Stomach (tissue), 9 donors: ENCODE results near the gene ILF3. TPM values are rescaled to one million over a fixed set of nuclear protein-coding genes. Genes with fewer than 3 reads are reported as not detected.

Experiments
- DNase-seq, 2 donors: peaks; one replicate each; pipeline versions ENCODE4 v3.0.0 to v3.0.0-alpha.2; 2013 to 2019
- H3K27ac ChIP-seq, 5 donors: fragments of 200-600 bp in 4 of 5; sonication (generic) in 4 of 5; one replicate each; pipeline ENCODE4 v1.5.1; 2013 to 2019; ENCODE audit warnings: mild to moderate bottlenecking in 1 of 5, moderate library complexity in 1 of 5
- H3K27me3 ChIP-seq, 3 donors: fragments of 200-600 bp; sonication (generic); one replicate each; pipeline ENCODE4 v1.5.1; 2017 to 2019; ENCODE audit warnings: mixed run types in 1 of 3
- H3K36me3 ChIP-seq, 4 donors: fragments of 200-600 bp; sonication (generic); 1 replicate in 3 of 4; 2 replicates in 1 of 4; pipeline ENCODE4 v1.5.1; 2016 to 2019
- H3K4me1 ChIP-seq, 4 donors: fragments of 200-600 bp; sonication (generic); one replicate each; pipeline ENCODE4 v1.5.1; 2016 to 2019
- H3K4me3 ChIP-seq, 4 donors: fragments of 200-600 bp; sonication (generic) in 3 of 4; one replicate each; pipeline ENCODE4 v1.5.1; 2016 to 2019; ENCODE audit warnings: mild to moderate bottlenecking in 1 of 4
- H3K9me3 ChIP-seq, 4 donors: fragments of 200-600 bp; sonication (generic); one replicate each; pipeline ENCODE4 v1.5.1; 2016 to 2019
- CTCF ChIP-seq, 7 experiments: fragments of 450-650 bp in 4 of 7; fragments of 200-600 bp in 3 of 7; sonication (generic) in 3 of 7; IDR thresholded peaks; one replicate each; pipeline ENCODE4 v1.5.1; 2016 to 2019; ENCODE audit warnings: antibody characterized with exemption in 7 of 7, control low read depth in 2 of 7, mild to moderate bottlenecking in 1 of 7
- EP300 ChIP-seq: sonication (generic); formaldehyde crosslinking; IDR thresholded peaks from one replicate; pipeline ENCODE4 v1.6.1; 2017; ENCODE audit warnings: antibody characterized with exemption
- POLR2A ChIP-seq, 4 donors: fragments of 450-650 bp; IDR thresholded peaks; one replicate each; pipeline ENCODE4 v1.6.1; 2016; ENCODE audit warnings: antibody characterized with exemption in 4 of 4, control low read depth in 2 of 4, mild to moderate bottlenecking in 1 of 4, moderate library complexity in 1 of 4
- POLR2AphosphoS5 ChIP-seq, 3 donors: sonication (generic); formaldehyde crosslinking; IDR thresholded peaks; one replicate each; pipeline ENCODE4 v1.6.1; 2016; ENCODE audit warnings: antibody characterized with exemption in 3 of 3
- WGBS, 5 donors: extraction: QIAGEN DNeasy Blood & Tissue Kit in 3 of 5; methylation state at CpG; one replicate each; pipeline versions ENCODE4 v1.1.5 to v1.1.7; 2013 to 2018; 5-methylcytosine and 5-hydroxymethylcytosine counted together
- intact Hi-C: fragments of 100-400 bp; cut with DNase I; formaldehyde crosslinking; loops from one replicate; pipeline ENCODE4 v1.15.1; 2023; ENCODE audit warnings: low total_unique reads
- polyA plus RNA-seq, 3 donors: library from polyadenylated mRNA; stranded (reverse); fragments of 200-250 nt; gene quantifications; one replicate each; pipeline ENCODE4 v1.2.3, GENCODE V29; 2013
- total RNA-seq, 5 donors: library from RNA; depleted of rRNA; stranded (reverse); fragments of >200 nt; gene quantifications; one replicate each; pipeline versions ENCODE4 v1.1.0 to v1.2.3, GENCODE V29; 2014 to 2016
- donor health status: healthy with polysubstance abuse.
- donor health status: Bipolar disorder and iron deficiency.
- donor health status: healthy.

The ILF3 gene
- total and polyA plus RNA-seq, 8 donors, result 33.5 to 381 (median 90.4) TPM

DNA sequence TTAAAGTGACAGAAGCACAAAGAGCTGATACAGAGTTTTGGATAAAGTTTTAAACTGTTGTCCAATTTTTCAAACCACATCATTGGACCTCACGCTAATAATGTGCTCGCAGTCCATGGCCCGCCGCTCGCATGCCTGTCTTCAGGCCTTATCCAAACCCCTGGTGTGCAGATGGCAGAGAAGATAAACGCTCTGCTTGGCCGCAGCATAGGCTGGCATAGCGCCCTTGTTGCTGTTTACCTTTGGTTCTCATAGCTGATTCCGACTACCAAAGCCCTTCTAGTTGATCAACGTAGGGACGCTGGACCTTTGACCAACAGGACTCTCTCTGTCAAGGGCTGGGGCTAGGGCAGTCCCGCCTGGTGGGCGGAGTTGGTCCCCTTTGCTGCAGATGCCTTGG, 23.6 kb downstream of the ILF3 start:
- peak in 1 of 2 donors; percentile 82 for DNase-seq
- peaks cover 0 to 20% (median 5%) of the 10 kb centered on the region in 4 donors for H3K4me1 ChIP-seq
- intact Hi-C loops, result no loop called here
- H3K27me3 ChIP-seq, result no peaks in the 10 kb centered on the region
- H3K9me3 ChIP-seq, result no peaks in the 10 kb centered on the region
- no peak overlapping the region for H3K4me3 ChIP-seq
- peak overlapping the region in 1 of 5 donors; percentile 7 for H3K27ac ChIP-seq
- TF ChIP-seq POLR2A (IDR thresholded peaks at IDR 0.05) (no peak), POLR2AphosphoS5 (IDR thresholded peaks at IDR 0.05) (peak in 1 of 3 donors; percentile 22), CTCF (IDR thresholded peaks at IDR 0.05) (no peak)
- peaks cover 73 to 98% (median 92%) of the 10 kb centered on the region in 4 donors for H3K36me3 ChIP-seq
- WGBS, 5 donors, result 30 to 66% (median 56%) methylated on average over 10 to 13 of the region's 13 CpGs

- Histone ChIP-seq H3K9me3 (no peaks in the 10 kb centered on the region), H3K36me3 (peaks cover 79 to 98% (median 92%) of the 10 kb centered on the region in 4 donors), H3K4me1 (peaks cover 0 to 12% (median 5%) of the 10 kb centered on the region in 4 donors), H3K27me3 (no peaks in the 10 kb centered on the region), H3K27ac (no peak overlapping the region), H3K4me3 (no peak overlapping the region)
- WGBS, 5 donors, result 85 to 90% (median 85%) methylated on average over 9 to 12 of the region's 12 CpGs
- intact Hi-C loops, result no loop called here
- DNase-seq, result no peak
- TF ChIP-seq CTCF (IDR thresholded peaks at IDR 0.05) (no peak), EP300 (no peak), POLR2AphosphoS5 (IDR thresholded peaks at IDR 0.05) (no peak), POLR2A (IDR thresholded peaks at IDR 0.05) (no peak)
These were observed 24.7 kb downstream of the ILF3 start for GRCh38 chr19:10678813-10679212.

GRCh38 chr19:10679743-10680142, 25.6 kb downstream of the ILF3 start:
- Histone ChIP-seq H3K36me3 (peaks cover 87 to 100% (median 96%) of the 10 kb centered on the region in 4 donors), H3K27ac (no peak overlapping the region), H3K4me1 (peaks cover 0 to 12% (median 5%) of the 10 kb centered on the region in 4 donors), H3K27me3 (no peaks in the 10 kb centered on the region), H3K9me3 (no peaks in the 10 kb centered on the region), H3K4me3 (no peak overlapping the region)
- intact Hi-C loops, result no loop called here
- 93 to 96% (median 95%) methylated on average over 8 to 18 of the region's 18 CpGs for WGBS, 5 donors
- no peak for TF ChIP-seq CTCF (IDR thresholded peaks at IDR 0.05)
- TF ChIP-seq POLR2A (IDR thresholded peaks at IDR 0.05), result no peak
- no peak for TF ChIP-seq EP300
- no peak for TF ChIP-seq POLR2AphosphoS5 (IDR thresholded peaks at IDR 0.05)
- DNase-seq, result no peak

DNA sequence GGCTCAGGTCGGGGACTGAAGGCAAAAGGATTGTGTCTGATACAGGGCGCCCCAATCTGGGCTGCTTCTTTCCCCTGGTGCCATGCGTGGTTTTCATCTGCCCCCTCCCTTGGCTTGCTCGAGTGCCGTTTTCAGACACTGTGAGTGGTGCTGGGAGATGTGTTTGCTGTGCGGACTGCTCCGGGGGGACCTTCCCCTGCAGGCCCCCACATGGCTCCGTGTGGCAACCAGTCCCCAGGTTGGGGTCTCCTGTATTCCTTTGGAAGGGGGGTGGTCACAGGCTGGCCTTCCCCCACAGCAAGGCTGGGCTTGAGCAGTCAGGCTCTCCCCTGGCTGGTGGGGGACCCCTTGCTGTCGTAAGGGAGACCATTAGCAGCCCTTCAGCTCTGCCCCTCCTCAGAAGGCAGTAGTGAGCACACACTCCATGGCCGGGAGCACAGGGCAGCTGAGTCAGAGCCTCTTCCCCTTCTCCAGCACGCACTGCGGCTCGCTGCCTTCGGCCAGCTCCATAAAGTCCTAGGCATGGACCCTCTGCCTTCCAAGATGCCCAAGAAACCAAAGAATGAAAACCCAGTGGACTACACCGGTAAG, 26.5 kb downstream of the ILF3 start:
- H3K4me3 ChIP-seq, result no peak overlapping the region
- WGBS, 5 donors, result 90 to 95% (median 93%) methylated on average over 10 to 15 of the region's 15 CpGs

More for the DNA sequence above, 26.5 kb downstream of the ILF3 start:
- H3K27me3 ChIP-seq, result no peaks in the 10 kb centered on the region
- peaks cover 89 to 100% (median 98%) of the 10 kb centered on the region in 4 donors for H3K36me3 ChIP-seq
- H3K9me3 ChIP-seq, result no peaks in the 10 kb centered on the region
- intact Hi-C loops, result no loop called here
- TF ChIP-seq POLR2AphosphoS5 (IDR thresholded peaks at IDR 0.05) (no peak), EP300 (no peak), POLR2A (IDR thresholded peaks at IDR 0.05) (no peak), CTCF (IDR thresholded peaks at IDR 0.05) (no peak)
- H3K4me1 ChIP-seq, result peaks cover 0 to 12% (median 5%) of the 10 kb centered on the region in 4 donors
- H3K27ac ChIP-seq, result no peak overlapping the region
- DNase-seq, result no peak
